Ureter (tissue), 1 donor: ENCODE measurements around the gene OR4M2. TPM values are rescaled to one million over a fixed set of nuclear protein-coding genes. Genes with fewer than 3 reads are reported as not detected.
"Not testable (repeated sequence)": the region's sequence is repeated elsewhere in the genome, so short reads cannot be mapped to it uniquely, and the experiment has no call there.

Experiments used
- DNase-seq: peaks from one replicate; pipeline ENCODE4 v3.0.0-alpha.2; 2020; ENCODE audit warnings: low spot score
- total RNA-seq: library from RNA; stranded (reverse); gene quantifications from one replicate; pipeline ENCODE4 v1.2.4, GENCODE V29; 2023
- donor health status: DM: yes; HTN: yes; CAD: no.

Gene OR4M2, protein sequence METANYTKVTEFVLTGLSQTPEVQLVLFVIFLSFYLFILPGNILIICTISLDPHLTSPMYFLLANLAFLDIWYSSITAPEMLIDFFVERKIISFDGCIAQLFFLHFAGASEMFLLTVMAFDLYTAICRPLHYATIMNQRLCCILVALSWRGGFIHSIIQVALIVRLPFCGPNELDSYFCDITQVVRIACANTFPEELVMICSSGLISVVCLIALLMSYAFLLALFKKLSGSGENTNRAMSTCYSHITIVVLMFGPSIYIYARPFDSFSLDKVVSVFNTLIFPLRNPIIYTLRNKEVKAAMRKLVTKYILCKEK
- not detected for total RNA-seq

DNA sequence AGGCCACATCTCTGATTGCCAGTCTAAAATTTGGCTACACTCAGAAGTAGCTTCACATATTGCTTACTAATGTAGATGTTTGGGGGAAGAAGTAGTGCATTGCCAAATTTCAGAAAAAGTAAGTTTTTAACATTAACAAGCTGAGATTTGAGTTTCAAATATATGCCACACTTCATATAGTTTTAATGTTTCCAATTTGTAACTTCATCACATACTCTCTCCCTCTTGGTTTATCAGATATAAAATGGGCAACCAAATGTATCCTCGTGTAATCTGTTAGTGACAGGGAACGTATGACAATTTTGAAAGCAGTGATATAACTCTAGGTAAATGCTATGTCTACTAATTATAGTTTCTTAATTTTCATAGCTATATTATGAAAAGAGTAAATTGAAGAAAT is at the start of gene OR4M2:
OR4M2 (plus strand) TSS at position 301 of the 400 bp plus-strand sequence; CDS start at position 399, 98 bp downstream.
- not testable (repeated sequence) for DNase-seq

DNA sequence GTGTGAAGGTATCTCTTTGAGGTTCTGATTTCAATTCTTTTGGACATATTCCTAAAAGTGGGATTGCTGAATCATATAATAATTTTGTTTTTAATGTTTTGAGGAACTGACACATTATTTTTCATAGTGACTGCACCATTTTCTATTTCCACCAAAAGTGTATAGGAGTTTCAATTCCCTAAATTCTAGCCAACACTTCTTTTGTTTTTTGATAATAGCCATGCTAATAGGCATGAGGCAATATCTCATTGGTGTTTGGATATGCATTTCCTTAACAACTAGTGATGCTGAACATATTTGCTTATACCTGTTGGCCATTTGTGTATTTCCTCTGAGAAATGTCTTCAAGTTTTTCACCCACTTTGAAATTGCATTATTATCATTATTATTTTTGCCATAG is 11.1 kb upstream of the OR4M2 start:
- DNase-seq = not testable (repeated sequence)

DNA sequence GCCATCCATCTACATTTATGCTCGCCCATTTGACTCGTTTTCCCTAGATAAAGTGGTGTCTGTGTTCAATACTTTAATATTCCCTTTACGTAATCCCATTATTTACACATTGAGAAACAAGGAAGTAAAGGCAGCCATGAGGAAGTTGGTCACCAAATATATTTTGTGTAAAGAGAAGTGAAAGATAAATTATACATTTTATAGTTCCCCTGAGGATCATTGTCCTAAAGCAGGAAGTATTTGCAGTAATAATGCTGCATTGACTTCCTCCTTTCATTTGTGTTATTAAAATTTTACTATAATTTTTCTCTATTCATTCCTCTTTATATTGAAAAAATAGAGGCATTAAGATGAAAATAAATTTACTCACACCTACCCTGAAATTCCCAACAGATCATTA is 1.1 kb downstream of the OR4M2 start:
- not testable (repeated sequence) for DNase-seq

DNA sequence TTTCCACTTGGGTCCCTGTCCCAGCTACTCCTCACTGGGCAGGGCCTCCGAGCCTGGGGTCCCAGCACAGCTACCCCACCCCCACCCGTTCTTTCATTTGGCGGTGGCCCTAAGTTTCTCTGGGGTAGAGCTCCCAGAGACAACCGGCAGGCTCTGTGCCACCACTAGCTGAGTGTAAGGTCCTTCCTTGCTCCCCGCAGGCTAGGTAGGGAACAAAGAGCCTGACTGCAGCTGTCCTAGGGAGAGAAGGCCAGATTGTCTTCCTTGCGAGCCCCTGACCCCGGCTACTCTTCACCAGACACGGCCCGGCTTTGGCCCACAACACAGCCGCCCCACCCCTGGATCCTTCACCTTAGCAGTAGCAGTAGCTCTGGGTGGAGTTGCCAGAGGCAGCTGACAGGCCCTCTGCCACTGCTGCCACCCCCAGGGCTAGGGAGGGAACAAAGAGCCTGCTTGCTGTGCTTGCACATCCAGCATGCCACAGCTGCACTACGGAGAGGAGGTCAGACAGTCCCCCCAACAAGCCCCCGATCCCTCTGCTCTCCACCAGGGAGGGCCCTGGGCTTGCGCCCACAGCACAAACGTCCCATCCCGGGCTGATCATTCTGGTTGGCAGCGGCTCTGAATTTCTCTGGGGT is 18.4 kb downstream of the OR4M2 start:
- DNase-seq = not testable (repeated sequence)

DNA sequence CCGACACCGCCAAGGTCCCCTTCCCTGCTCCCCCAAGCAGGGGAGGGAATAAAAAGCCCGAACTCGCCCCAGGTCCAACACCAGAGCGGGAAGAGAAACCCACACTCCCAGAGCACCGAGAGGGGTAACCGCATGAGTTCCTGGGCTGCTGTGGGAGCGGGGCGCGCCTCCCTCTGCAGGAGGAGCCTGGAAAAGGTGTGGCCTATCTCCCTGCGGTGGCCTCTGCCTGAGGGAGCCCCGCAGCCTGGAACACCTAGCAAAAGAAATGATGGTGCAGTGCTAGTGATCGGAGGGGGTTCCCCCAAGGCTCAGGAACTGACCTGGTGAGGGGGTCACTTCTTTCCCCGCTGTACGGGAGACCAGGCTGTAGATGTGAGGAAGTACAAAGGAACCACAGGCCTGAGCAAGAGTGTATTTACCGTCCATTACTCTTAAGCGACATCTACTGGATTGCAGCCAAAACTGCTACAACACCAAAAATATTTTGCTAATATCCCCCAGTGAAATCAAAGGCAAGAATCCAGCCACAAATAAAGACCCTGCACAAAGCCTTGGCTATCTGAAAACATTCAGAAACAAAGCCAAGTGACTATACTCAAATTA is 19.1 kb downstream of the OR4M2 start:
- not testable (repeated sequence) for DNase-seq

DNA sequence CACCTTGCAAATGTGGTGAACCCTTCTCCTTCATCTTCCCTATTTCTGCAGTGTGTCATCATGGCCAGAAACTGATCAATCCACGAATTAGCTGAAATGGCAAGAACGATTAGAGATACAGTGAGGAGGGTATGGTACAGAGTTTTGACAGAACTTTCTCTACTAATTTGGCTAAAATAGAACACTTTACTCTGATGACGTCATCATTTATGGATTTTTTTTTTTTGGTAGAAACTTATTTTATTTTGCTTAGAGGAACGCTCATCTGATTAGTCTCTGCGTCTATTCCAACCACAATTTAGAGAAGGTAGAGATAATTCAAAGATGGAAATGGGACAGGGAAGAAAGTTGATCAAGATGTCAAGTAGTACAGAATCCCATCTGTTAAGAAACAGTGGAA is 41.7 kb downstream of the OR4M2 start:
- DNase-seq = not testable (repeated sequence)

Other genes with a start within 250 kb of the OR4M2 start
- not detected for gene POTEB, start 202.8 kb upstream of the OR4M2 start, total RNA-seq